ENCODE results near the gene SPATA2. TPM values are rescaled to one million over a fixed set of nuclear protein-coding genes. Genes with fewer than 3 reads are reported as not detected.
"Not testable (repeated sequence)": the region's sequence is repeated elsewhere in the genome, so short reads cannot be mapped to it uniquely, and the experiment has no call there.

SPATA2 gene
- total RNA-seq, 1 donor from 2014 or later: 13.4 TPM

- no peak for DNase-seq (ENCODE audit: low spot score)
Measured at GRCh38 chr20:49904440-49905214, 10.7 kb downstream of the SPATA2 start.

DNA sequence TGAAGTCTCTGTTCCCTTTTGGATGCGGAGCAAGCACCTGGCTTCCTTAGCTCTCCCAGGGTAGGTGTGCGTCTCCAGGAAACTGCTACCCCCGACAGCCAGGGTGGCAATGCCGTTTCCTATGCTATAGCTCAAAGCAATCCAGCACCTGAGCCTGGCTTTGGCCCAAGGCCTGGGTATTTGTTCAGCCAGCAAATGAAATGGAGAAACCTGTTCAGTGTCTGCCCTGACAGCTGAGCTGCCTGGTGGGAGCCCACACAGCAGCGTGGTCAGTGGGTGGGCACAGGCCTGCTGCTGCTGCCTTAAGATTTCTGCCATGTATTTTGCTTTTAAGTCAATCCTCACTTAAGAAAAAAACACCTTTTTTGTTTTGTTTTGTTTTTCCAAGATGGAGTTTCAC lies 13.7 kb downstream of the SPATA2 start:
- no peak for DNase-seq (ENCODE audit: low spot score)

DNA sequence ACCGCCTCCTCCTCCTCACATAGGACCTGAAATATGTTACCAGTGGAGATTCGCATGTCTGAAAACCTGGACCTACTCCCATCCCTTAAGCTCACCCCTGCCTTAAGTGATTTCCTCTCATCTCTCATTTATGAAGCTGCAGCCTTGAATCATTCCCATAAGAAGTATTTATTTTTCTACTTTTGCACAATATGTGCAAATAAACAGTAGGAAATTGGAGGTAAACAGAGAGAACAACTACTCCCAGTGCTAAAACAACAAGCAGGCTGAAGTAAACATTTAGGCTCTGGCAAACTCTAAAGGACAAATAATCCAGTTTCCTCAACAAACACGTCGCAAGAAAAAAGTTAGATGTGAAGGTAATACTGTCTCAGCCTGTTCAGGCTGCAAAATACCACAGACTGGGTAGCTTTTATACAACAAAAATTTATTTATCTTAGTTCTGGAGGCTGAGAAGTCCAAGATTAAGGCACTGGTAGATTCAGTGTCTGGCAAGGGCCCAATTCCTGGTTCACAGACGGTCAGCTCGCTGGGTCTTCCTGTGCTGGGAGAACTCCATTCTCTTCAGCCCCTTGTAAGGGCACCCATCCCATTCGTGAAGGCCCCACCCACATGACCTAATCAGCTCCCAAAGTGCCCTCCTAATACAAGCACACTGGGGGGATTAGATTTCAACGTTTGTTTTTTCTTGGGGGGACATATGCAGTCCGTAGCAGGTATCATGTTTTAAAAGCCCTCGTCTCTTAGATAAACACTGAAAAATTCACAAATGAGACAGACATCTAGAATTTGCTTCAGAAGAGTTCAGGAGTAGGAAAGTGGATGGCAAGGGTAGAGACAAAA lies 15.6 kb downstream of the SPATA2 start:
- no peak for DNase-seq (ENCODE audit: low spot score)

DNA sequence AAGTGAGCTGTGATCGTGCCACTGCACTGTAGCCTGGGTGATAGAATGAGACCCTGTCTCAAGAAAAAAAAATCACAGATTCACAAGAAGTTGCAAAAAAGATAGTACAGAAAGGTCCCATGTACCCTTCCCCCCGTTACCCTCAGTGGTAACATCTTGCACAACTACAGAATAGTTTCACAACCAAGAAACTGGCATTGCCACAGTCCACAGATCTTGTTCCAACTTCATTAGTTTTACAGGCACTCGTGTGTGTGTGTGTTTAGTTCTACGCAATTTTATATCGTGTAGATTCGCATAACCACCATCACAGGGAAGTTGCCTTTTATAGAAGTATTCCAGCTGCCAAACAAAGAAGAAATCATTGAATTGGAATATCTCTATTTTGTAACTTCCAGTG lies 19.1 kb downstream of the SPATA2 start:
- DNase-seq (ENCODE audit: low spot score): no peak

DNA sequence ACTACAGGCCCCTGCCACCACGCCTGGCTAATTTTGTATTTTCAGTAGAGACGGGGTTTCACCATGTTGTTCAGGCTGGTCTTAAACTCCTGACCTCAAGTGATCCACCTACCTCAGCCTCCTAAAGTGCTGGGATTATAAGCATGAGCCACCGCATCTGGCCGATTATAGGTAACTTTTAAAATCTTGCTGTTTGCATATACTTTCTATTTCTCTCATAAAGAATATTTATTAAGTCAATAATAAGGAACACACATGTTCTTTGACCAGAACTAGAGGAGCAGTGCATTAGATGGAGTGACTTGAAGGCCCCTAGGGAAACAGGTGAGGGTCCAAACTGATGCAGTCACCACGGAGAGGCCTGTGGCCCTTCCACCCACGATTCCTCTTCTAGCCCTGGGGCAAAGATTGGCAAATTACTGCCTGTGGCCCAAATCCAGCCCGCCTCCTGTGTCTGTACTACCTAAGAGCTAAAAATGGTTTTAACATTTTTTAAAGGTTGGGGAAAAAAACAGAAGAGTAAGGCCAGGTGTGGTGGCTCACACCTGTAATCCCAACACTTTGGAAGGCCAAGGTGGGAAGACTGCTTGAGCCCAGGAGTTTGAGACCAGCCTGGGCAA lies 19.7 kb downstream of the SPATA2 start:
- not testable (repeated sequence) for DNase-seq (ENCODE audit: low spot score)

- no peak for DNase-seq (ENCODE audit: low spot score)
Measured at GRCh38 chr20:49894073-49894470, 21.3 kb downstream of the SPATA2 start.

GRCh38 chr20:49893242-49894072 lies 21.9 kb downstream of the SPATA2 start:
- no peak for DNase-seq (ENCODE audit: low spot score)

DNA sequence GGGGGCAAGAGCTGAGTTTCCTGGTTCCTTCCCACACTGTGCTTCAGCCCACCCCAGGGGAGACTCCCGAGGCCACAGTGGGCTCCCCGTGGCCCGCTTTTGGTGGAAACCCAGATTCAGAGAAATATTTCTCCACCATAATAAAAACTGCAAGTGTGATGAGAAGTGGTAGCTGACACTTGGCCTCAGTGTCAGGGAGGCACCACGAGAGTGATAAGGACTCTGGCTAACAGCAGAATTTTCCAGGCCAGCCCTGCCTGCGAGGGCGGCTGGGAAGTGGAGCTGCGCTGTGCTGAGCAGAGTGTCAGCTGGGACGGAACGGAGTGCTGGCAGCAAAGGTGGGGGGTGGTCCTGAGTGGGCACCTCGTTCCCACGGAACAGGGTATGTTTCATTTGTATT lies 22.5 kb downstream of the SPATA2 start:
- DNase-seq (ENCODE audit: low spot score): no peak

DNA sequence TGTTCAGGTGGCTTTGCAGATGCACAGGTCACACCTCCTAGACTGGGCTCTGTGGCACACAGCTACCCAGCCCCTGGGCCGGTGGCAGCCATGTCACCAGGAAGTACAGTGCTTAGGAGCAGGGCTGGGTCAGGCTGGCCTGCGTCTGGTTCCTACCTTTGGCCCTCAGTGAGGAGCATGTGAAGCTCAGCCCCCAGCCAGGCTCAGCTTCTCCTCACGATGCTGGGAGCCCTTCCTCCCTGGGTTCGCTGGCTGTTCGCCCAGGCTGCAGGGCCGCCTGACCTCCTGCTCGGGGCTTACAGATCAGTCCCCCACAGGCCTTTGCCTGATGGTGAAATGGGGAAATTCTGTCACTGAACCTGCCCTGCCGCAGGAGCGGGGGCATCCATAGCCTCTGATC lies 23.1 kb downstream of the SPATA2 start:
- DNase-seq (ENCODE audit: low spot score): no peak

GRCh38 chr20:49891476-49892110 lies 23.7 kb downstream of the SPATA2 start:
- no peak for DNase-seq (ENCODE audit: low spot score)

DNA sequence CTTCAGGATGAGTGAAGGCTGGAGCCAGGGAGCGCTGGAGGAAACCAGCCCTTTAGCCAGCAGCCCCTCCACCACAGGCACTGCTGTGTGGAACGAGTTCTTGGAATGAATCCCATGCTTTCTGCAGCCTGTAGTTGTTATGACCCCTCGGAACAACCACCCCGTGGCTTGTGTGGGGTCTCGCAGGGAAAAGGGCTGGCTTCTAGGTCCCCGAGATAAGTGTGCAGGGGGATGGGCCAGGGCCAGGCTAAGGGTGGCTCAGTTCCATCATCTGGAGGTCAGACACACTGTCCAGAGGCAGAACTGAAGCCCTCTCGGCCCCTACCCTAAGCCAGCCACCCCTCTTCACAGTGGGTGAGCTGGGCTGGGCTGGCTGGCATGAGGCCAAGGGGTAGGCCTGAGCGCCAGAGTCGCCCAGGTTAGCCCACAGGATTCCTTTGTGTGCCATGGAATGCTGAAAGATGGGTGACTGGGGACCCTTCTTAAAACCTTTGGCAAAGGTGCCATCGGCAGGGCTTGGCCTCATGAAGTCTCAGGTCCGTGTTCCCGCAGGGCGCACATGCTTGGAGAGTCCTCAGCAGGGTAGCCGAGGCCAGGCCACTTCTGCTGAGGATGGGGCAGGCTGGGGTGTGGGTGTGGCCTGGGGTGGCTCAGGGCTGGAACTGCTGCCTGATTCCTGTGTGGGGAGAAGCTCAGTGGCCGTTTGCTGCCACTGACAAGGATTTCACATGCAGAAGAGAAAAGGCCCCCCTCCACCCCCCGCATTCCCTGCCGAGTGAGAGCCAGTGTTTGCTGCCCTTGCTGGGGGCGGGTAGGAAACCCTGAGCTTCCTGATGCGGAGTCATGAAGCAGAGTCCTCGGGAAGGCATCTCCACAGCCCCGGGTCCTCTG lies 24.6 kb downstream of the SPATA2 start:
- no peak for DNase-seq (ENCODE audit: low spot score)

- DNase-seq (ENCODE audit: low spot score): no peak
Measured at GRCh38 chr20:49889935-49890333, 25.4 kb downstream of the SPATA2 start.

GRCh38 chr20:49889001-49889934 lies 26.1 kb downstream of the SPATA2 start:
- DNase-seq (ENCODE audit: low spot score): no peak

- DNase-seq (ENCODE audit: low spot score): peak; percentile 57
Measured at GRCh38 chr20:49888212-49889000, 26.9 kb downstream of the SPATA2 start.

- no peak for DNase-seq (ENCODE audit: low spot score)
Measured at GRCh38 chr20:49887251-49888211, 27.8 kb downstream of the SPATA2 start.

- no peak for DNase-seq (ENCODE audit: low spot score)
Measured at GRCh38 chr20:49886571-49887213, 28.6 kb downstream of the SPATA2 start.

Data from mucosa of gallbladder (tissue), 1 donor.